Osteoblast (primary cell): ENCODE measurements around the gene PRKAR1B. TPM values are rescaled to one million over a fixed set of nuclear protein-coding genes. Genes with fewer than 3 reads are reported as not detected.

Experiments
- DNase-seq: peaks from one replicate; pipeline ENCODE4 v3.0.0; 2011; ENCODE audit warnings: low spot score, mixed read lengths; ENCODE audit not compliant: insufficient read length; ENCODE audit errors: missing footprints
- H2AFZ ChIP-seq: 2 replicates; pipeline ENCODE4 v1.6.0; 2011; ENCODE audit warnings: mild to moderate bottlenecking, low read length
- H3K27ac ChIP-seq: 2 replicates; pipeline ENCODE4 v1.5.1; 2011; ENCODE audit warnings: mild to moderate bottlenecking, low read depth, low read length, moderate library complexity
- H3K27me3 ChIP-seq: 2 replicates; pipeline ENCODE4 v1.6.0; 2012; ENCODE audit warnings: mild to moderate bottlenecking, control low read depth, inconsistent platforms, low read length, moderate library complexity; ENCODE audit not compliant: insufficient read depth
- H3K36me3 ChIP-seq: 2 replicates; pipeline ENCODE4 v1.5.1; 2011; ENCODE audit warnings: mild to moderate bottlenecking, low read length, control low read depth, moderate library complexity; ENCODE audit not compliant: insufficient read depth
- H3K4me1 ChIP-seq: 2 replicates; pipeline ENCODE4 v1.5.1; 2011; ENCODE audit warnings: mild to moderate bottlenecking, low read length, control low read depth, moderate library complexity; ENCODE audit not compliant: insufficient read depth
- H3K4me2 ChIP-seq: 2 replicates; pipeline ENCODE4 v1.6.0; 2011; ENCODE audit warnings: mild to moderate bottlenecking, low read length; ENCODE audit not compliant: insufficient read depth
- H3K4me3 ChIP-seq: fragments of 200-600 bp; sonication (generic); 3 replicates; pipeline ENCODE4 v1.5.1; 2012; ENCODE audit warnings: mild to moderate bottlenecking, low read length, inconsistent platforms; ENCODE audit not compliant: insufficient read depth
- H3K79me2 ChIP-seq: 2 replicates; pipeline ENCODE4 v1.6.0; 2012; ENCODE audit warnings: mild to moderate bottlenecking, low read length, control low read depth, inconsistent platforms; ENCODE audit not compliant: insufficient read depth
- H3K9me3 ChIP-seq: 2 replicates; pipeline ENCODE4 v1.5.1; 2011; ENCODE audit warnings: low read depth, low read length, control low read depth
- H4K20me1 ChIP-seq: 2 replicates; pipeline ENCODE4 v1.6.0; 2012; ENCODE audit warnings: mild to moderate bottlenecking, low read length, control low read depth; ENCODE audit not compliant: insufficient read depth
- total RNA-seq: library from RNA; depleted of rRNA; stranded (reverse); fragments of >200 nt; gene quantifications from 2 replicates; pipeline ENCODE4 v1.2.3, GENCODE V29; 2012
- TF ChIP-seq, protein P1 (sequence below): IDR thresholded peaks from 2 replicates; pipeline ENCODE4 v1.5.1; 2011; ENCODE audit warnings: mild to moderate bottlenecking, low read depth, low read length, moderate library complexity; ENCODE audit errors: extremely low read depth

PRKAR1B gene
- total RNA-seq, 1 donor: 6.5 TPM

DNA sequence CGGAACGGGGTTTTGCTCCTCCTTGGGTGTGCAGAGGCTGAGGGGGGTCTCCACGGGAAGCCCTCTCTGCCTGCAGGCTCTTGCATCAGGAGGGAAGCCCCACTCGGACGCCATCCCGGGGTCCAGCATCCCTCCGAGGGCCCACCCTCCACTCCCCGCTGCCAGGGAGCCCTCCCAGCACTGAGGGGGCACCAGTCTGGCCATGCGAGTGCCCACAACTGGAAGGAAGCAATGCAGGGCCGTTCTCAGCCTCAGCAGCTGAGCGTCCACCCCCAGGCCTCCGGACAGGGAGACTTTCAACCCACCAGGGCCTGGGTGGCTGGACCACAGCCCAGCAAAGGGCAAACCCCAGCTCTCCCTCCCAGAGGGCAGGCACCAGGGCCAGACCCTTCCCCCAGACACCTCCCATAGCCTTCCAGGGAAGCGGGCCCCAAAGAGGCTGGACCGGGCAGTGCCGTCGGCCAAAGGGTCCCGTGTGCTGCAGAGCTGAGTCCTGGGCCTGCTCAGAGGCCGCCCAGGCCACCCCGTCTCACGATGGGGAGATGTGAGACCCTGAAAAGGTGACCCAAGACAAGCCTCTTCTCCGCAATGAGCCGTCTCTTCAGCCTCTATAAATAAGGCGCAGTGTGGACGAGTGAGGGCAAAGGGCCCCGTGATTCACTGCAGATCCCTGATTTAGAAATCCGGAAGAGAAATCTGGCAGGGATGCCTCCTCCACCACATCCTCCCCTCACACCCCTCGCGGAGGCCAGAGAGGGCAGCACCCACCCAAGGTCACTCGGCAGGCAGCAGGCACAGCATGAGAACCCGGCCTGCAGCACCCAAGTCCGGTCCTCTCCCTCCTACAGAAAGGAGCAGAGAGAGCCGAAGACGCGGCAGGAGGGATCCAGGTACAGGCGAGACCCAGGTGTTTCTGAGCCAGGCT, 82.4 kb downstream of the PRKAR1B start:
- Histone ChIP-seq H3K27me3 (no peaks in the 10 kb centered on the region), H3K79me2 (no peaks in the 10 kb centered on the region), H3K9me3 (peaks cover 4% of the 10 kb centered on the region), H3K27ac (no peak overlapping the region), H3K4me3 (no peak overlapping the region), H3K4me2 (no peak overlapping the region), H3K36me3 (no peaks in the 10 kb centered on the region), H4K20me1 (no peaks in the 10 kb centered on the region), H2AFZ (no peak overlapping the region), H3K4me1 (no peaks in the 10 kb centered on the region)
- TF ChIP-seq, protein P1, sequence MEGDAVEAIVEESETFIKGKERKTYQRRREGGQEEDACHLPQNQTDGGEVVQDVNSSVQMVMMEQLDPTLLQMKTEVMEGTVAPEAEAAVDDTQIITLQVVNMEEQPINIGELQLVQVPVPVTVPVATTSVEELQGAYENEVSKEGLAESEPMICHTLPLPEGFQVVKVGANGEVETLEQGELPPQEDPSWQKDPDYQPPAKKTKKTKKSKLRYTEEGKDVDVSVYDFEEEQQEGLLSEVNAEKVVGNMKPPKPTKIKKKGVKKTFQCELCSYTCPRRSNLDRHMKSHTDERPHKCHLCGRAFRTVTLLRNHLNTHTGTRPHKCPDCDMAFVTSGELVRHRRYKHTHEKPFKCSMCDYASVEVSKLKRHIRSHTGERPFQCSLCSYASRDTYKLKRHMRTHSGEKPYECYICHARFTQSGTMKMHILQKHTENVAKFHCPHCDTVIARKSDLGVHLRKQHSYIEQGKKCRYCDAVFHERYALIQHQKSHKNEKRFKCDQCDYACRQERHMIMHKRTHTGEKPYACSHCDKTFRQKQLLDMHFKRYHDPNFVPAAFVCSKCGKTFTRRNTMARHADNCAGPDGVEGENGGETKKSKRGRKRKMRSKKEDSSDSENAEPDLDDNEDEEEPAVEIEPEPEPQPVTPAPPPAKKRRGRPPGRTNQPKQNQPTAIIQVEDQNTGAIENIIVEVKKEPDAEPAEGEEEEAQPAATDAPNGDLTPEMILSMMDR: no peak
- DNase-seq: peak; percentile 45

DNA sequence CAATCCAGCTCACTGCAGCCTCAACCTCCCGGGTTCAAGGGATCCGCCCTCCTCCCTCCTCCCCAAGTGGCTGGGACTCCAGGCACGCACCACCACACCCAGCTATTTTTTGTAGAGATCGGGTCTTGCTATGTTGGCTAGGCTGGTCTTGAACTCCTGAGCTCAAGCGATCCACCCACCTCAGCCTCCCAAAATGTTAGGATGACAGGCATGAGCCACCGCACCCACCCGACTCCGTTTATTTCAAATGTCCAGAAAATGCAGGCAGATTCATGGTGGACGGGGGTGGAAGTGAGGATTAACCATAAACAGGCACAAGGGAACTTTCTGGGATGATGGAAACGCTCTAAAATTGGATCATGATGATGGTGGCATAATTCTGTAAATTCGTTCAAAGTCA, 85.1 kb downstream of the PRKAR1B start:
- peaks cover 4% of the 10 kb centered on the region for H3K9me3 ChIP-seq
- no peaks in the 10 kb centered on the region for H3K27me3 ChIP-seq
- no peaks in the 10 kb centered on the region for H3K79me2 ChIP-seq
- no peak overlapping the region for H3K4me2 ChIP-seq
- no peaks in the 10 kb centered on the region for H3K36me3 ChIP-seq
- no peaks in the 10 kb centered on the region for H4K20me1 ChIP-seq
- TF ChIP-seq, protein P1: no peak
- H2AFZ ChIP-seq: no peak overlapping the region
- peak; percentile 44 for DNase-seq
- H3K27ac ChIP-seq: no peak overlapping the region
- H3K4me1 ChIP-seq: no peaks in the 10 kb centered on the region
- H3K4me3 ChIP-seq: no peak overlapping the region

DNA sequence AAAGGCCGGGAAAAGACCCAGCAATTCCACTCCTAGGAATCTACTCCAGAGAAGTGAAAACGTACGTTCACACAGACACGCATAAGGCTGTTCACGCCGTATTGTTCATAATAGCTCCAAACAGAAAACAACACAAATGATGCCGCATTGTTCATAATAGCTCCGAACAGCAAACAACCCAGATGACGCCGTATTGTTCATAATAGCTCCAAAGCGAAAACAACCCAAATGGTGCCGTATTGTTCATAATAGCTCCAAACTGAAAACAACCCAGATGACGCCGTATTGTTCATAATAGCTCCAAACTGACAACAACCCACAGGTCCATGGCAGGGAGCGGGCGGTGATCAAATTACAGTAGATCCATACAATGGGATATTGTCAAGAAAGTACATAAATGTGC, 85.8 kb downstream of the PRKAR1B start:
- Histone ChIP-seq H3K4me2 (no peak overlapping the region), H3K79me2 (no peaks in the 10 kb centered on the region), H3K4me3 (no peak overlapping the region), H3K4me1 (no peaks in the 10 kb centered on the region), H3K27ac (no peak overlapping the region), H3K36me3 (no peaks in the 10 kb centered on the region), H2AFZ (no peak overlapping the region), H4K20me1 (no peaks in the 10 kb centered on the region), H3K27me3 (no peaks in the 10 kb centered on the region), H3K9me3 (peaks cover 4% of the 10 kb centered on the region)
- no peak for DNase-seq
- TF ChIP-seq, protein P1: no peak

DNA sequence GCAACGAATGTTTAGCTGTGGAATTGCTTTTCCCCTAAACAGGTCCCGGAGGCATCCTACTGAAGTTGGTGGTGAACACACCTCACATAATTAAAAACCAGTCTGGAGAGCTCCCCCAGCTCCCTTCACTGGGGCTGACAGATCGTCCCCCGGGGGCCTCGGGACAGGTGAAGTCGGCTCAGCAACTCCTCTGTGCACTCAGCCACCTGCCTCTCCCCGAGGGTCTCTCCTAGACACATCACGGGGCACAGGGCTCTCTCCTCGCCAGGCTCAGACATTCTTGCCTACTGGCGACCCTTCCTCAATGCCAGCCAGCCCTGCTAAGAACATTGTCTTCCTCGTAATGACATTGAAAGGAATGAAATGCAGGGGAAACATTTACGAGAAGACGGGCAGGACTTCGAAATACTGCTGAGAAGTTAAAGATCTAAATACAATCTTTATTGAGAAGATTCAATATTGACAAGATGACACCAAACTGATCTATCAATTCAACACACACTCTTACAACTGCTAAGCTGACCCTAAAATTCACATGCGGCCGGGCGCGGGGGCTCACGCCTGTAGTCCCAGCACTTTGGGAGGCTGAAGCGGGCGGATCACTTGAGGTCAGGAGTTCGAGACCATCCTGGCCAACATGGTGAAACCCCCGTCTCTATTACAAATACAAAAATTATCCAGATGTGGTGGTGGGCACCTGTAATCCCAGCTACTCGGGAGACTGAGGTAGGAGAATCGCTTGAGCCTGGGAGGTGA, 88.6 kb downstream of the PRKAR1B start:
- Histone ChIP-seq H3K27me3 (no peaks in the 10 kb centered on the region), H3K27ac (no peak overlapping the region), H4K20me1 (no peaks in the 10 kb centered on the region), H2AFZ (no peak overlapping the region), H3K36me3 (no peaks in the 10 kb centered on the region), H3K4me2 (no peak overlapping the region), H3K79me2 (no peaks in the 10 kb centered on the region), H3K9me3 (no peaks in the 10 kb centered on the region), H3K4me1 (no peaks in the 10 kb centered on the region), H3K4me3 (no peak overlapping the region)
- TF ChIP-seq, protein P1: no peak
- DNase-seq: peak; percentile 75
